Keratinocyte (primary cell): ENCODE data around the gene NUTM2A.
"Not testable (repeated sequence)": the region's sequence is repeated elsewhere in the genome, so short reads cannot be mapped to it uniquely, and the experiment has no call there.

Experiments
- CTCF ChIP-seq, 3 experiments: IDR thresholded peaks in 1 of 3; conservative IDR thresholded peaks in 1 of 3; optimal IDR thresholded peaks in 1 of 3; 2 replicates in 2 of 3; 3 replicates in 1 of 3; pipeline versions ENCODE3 to v1.5.1; 2011; ENCODE audit warnings: low read length in 3 of 3, mild to moderate bottlenecking in 3 of 3, moderate library complexity in 2 of 3, control low read depth in 1 of 3, inconsistent platforms in 1 of 3; ENCODE audit not compliant: insufficient read depth in 2 of 3; ENCODE audit errors: extremely low read depth in 1 of 3
- EZH2 ChIP-seq: IDR thresholded peaks from one replicate; pipeline ENCODE4 v1.6.1; 2012; ENCODE audit warnings: inconsistent platforms, mild to moderate bottlenecking, low read length, moderate library complexity

GRCh38 chr10:87228247-87228646 lies 3.0 kb downstream of the NUTM2A start:
- not testable (repeated sequence) for TF ChIP-seq CTCF (optimal IDR thresholded peaks at IDR 0.05 in 1 of 3, IDR thresholded peaks at IDR 0.05 in 1 of 3, conservative IDR thresholded peaks at IDR 0.05 in 1 of 3; ENCODE audit: extremely low read depth in 1 of 3, insufficient read depth in 2 of 3, low read length in 3 of 3); EZH2
